SK-N-SH treated with all-trans-retinoic acid at 6 μM for 48 hours (cell line): ENCODE measurements around the gene CD2.

Experiments used
- ARNTL ChIP-seq: fragments of 450-650 bp; formaldehyde crosslinking; IDR thresholded peaks from 2 replicates; pipeline ENCODE4 v1.5.0; 2020; ENCODE audit warnings: low read depth, mild to moderate bottlenecking, moderate library complexity, borderline replicate concordance
- CSDC2 ChIP-seq: fragments of 250-450 bp; sonication (Bioruptor Pico); IDR thresholded peaks from 2 replicates; pipeline ENCODE4 v1.5.0; 2020; ENCODE audit warnings: mild to moderate bottlenecking, moderate library complexity
- TSHZ2 ChIP-seq: fragments of 250-450 bp; sonication (Bioruptor Pico); IDR thresholded peaks from 2 replicates; pipeline ENCODE4 v1.5.0; 2020; ENCODE audit warnings: mild to moderate bottlenecking, moderate library complexity
- ZNF8 ChIP-seq: fragments of 450-650 bp; formaldehyde crosslinking; IDR thresholded peaks from 2 replicates; pipeline ENCODE4 v1.5.0; 2020; ENCODE audit warnings: mild to moderate bottlenecking, moderate library complexity

GRCh38 chr1:116721039-116721405 lies 33.2 kb upstream of the CD2 start:
- no peak for TF ChIP-seq ZNF8 (CRISPR knock-in tag)
- TF ChIP-seq ARNTL (CRISPR knock-in tag) = no peak
- TF ChIP-seq TSHZ2 (CRISPR knock-in tag) = no peak
- no peak for TF ChIP-seq CSDC2 (CRISPR knock-in tag)
